NAMALWA (cell line): ENCODE results near the gene KRT77.
"Not testable (repeated sequence)": the region's sequence is repeated elsewhere in the genome, so short reads cannot be mapped to it uniquely, and the experiment has no call there.

Experiments used
- DNase-seq: peaks from one replicate; pipeline ENCODE4 v3.0.0-alpha.2; 2015; ENCODE audit warnings: low spot score

The KRT77 gene

DNA sequence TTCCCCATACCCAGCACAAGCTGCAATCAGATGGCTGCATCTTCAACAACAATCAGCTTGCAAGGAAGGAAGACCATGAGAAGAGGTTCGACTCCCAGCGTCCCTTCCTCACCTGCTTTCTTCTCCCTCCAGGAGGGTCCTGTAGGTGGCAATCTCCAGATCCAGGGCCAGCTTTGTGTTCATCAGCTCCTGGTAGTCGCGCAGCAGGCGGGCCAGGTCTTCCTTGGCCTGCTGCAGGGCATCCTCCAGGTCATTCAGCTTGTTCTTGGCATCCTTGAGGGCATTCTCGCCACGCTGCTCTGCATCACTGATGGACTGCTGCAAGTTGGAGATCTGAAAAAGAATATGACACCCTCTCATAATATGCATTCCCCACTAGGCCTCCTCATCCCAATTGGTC is 27.2 kb downstream of the KRT77 start:
- no peak for DNase-seq

- DNase-seq, result no peak
Observed at GRCh38 chr12:52675301-52675701, 28.0 kb downstream of the KRT77 start.

GRCh38 chr12:52674433-52674775 is 28.9 kb downstream of the KRT77 start:
- no peak for DNase-seq

GRCh38 chr12:52673713-52674432 is 29.5 kb downstream of the KRT77 start:
- DNase-seq, result no peak

DNA sequence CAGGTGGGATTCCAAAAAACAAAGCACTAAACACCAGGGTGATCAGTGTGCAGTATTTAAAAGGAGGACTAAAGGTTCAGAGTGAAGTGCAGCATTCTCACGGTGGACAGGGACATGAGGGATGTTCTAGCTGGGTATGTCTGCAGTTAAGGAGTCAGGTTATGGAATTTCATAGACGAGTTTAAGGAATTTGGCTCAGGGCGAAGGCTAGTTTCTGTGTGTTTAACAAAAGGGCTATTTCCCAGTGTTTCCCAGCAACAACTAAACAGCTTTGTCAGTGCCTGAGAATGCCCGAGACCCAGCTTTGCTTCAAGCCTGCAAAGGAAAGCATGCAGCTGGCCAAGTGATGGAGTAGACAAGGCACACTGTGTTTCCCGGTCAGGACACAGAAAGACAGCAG is 30.1 kb downstream of the KRT77 start:
- DNase-seq, result no peak

DNA sequence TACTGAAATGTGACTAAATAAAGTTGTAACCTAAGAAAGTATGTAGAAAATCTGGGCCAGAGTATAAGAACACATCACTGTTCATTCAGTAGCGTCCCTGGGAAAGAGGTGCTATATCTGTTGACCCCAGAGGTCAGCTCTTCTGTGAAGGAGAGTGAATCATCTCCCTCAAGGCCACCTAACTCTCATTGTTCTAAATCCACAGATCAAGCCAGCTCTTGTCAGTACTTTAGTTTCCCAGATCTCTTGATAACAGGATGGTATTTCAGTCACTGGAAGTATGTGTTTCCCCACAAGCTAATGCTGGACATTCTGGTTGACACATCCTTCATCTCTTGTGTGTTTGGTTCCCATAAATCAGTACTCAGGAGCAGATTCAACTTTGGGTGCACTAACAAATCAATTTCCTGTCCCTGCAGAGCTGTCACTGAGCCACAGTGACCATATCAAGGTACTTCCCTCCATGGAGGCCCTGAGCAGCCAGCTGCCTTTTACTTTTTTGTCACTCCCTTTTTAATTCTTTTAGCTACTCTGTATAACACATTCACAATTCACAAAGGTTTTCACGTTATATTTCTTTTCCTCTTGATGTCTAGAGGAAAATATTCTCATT is 30.9 kb downstream of the KRT77 start:
- DNase-seq, result no peak

GRCh38 chr12:52670961-52671360 is 32.4 kb downstream of the KRT77 start:
- DNase-seq, result no peak

- no peak for DNase-seq
Observed at GRCh38 chr12:52670506-52670905, 32.8 kb downstream of the KRT77 start.

GRCh38 chr12:52669941-52670340 is 33.4 kb downstream of the KRT77 start:
- not testable (repeated sequence) for DNase-seq

- DNase-seq, result no peak
Observed at GRCh38 chr12:52669426-52669825, 33.9 kb downstream of the KRT77 start.

DNA sequence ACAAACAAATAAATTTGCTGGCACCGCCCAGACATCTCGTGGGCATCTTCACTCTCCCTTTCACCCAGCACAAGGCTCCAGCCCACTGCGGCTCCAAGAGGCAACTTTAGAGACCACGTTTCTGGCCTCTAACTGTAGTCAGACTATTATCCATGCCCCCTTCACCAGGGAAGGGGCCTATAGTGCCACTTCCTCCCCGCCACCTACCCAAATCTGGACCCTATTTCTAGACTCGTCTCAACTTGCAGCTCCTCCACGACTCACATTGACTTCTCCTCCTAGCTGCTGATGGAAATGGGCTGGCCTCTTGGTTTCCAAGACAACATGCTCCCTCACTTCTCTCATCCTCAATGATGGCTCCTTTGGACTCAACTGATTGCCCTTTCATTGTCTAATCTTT is 35.4 kb downstream of the KRT77 start:
- DNase-seq, result no peak

GRCh38 chr12:52667509-52667908 is 35.8 kb downstream of the KRT77 start:
- no peak for DNase-seq

GRCh38 chr12:52666471-52666870 is 36.9 kb downstream of the KRT77 start:
- DNase-seq, result no peak

DNA sequence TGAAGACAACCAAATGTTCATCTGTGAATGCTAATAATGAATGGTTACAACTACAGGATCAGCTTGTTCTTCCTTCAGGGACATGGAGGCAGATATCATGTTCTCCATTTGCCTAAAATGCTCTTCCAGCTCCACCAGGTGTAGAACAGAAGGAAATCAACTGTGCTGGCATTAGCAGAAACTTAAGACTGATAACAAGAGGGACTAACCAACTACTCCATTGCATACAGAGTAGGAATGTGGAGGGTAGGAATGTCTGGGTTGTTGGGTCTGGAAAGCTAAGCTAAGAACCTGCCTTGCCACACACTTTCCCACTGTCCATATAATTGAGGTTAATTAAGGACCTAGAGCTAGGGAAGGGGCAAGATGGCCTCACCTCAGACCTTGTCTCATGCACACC is 39.9 kb downstream of the KRT77 start:
- DNase-seq, result no peak

DNA sequence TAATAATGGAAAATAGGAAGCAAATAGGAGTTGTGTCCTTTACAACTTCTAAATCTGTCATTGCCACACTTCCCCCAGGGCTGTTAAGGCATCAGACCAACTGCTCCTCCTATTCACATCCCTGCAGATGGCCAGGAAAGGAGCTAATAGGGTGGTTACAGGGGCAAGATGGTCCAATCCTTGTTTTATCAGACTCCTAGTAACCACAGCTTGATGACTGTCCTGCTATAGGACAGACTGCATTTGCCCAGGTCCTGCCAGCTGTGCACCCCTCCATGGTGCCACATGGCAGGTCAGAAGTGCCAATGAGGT is 40.5 kb downstream of the KRT77 start:
- DNase-seq, result no peak

GRCh38 chr12:52662093-52662917 is 41.0 kb downstream of the KRT77 start:
- DNase-seq, result no peak

DNA sequence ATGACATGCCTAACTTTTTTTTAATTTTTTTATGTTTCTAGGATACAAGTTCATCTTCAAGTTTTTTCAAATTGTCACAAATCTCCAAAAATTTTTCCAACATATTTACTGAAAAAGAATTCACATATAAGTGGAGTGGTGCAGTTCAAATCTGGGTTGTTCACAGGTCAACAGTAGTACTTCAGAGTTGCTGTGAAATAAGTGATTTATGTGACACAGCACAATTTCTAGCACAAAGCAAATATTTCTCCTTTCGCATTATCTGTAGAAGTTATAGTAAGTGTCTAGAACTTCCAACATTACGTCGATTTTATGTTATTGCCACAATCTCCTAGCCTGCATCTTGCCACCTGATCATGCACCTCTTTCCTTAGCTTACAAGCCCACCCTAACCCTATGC is 41.7 kb downstream of the KRT77 start:
- DNase-seq, result no peak

- DNase-seq, result no peak
Observed at GRCh38 chr12:52660934-52661499, 42.3 kb downstream of the KRT77 start.

GRCh38 chr12:52659951-52660350 is 43.4 kb downstream of the KRT77 start:
- DNase-seq, result no peak

DNA sequence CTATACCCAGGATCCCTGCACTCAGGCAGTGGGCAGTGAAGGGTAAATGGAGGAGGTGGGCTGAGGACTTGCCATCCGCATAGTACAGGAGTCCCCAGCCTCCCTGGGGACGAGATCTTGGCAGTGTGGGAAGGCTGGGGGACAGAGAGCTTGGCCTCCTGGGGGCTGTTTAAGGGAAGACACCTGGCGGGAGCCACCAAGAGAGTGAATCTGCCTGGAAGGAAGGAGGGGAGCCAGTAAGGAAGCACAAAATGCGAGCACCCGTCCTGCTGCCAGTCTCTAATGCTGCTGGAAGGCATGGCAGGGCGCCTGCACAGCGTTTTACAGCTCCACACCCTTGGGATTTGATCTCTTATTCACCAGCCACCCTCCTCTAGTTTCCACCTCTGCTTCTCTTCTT is 43.9 kb downstream of the KRT77 start:
- DNase-seq, result no peak

DNA sequence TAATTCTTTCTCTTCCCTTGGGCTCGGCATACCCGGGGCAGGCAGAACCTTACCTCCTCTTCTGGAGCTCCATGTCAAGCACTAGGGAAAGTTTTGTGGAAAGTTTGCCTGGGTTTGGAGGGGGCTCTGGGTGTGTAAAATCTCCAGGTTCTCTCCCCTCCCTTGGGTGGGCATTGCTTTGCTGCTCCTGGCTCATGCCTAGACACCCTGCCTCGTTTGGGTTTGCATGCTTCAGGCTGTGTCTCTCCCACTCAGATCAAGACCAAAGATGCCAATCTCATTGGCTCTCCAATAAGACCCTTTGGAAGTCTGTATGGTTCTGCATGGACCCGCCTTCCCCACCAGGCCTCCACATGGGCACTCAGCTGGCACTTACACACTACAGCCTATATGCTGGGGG is 45.1 kb downstream of the KRT77 start:
- DNase-seq, result no peak

- no peak for DNase-seq
Observed at GRCh38 chr12:52657250-52657902, 45.9 kb downstream of the KRT77 start.

DNA sequence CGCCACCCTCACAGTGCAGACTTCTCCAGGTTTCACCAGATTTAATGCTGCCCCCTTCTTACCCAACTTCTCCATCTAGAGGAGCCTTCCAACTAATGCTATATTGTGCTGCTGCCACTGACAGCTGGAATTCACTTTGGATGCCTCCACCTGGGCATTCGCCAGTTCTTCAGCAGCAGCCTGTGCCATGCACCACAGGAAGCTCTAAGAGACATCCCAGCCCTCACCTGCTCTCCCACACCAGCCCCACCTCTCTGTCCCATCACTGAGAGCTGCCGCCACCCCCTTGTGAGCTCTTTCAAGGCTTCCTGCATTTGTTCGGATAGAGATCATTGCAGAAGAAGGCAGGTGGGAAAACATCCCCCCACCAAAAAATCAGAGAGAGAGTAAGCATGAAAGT is 46.7 kb downstream of the KRT77 start:
- DNase-seq, result no peak
